HG03439 (cell line): ENCODE results near the gene C5orf34.
A peak's percentile ranks its signal among the peaks of the same experiment; 100 is the strongest.
"Not testable (repeated sequence)": the region's sequence is repeated elsewhere in the genome, so short reads cannot be mapped to it uniquely, and the experiment has no call there.

Experiments used
- ATAC-seq: cut with Tn5 transposase; IDR thresholded peaks from one replicate; pipeline ENCODE4 v1.9.1; 2021; ENCODE audit warnings: mild to moderate bottlenecking, moderate library complexity; ENCODE audit not compliant: unreplicated experiment

Gene C5orf34

GRCh38 chr5:43514471-43514815 lies 505 bp downstream of the C5orf34 start:
- ATAC-seq: peak; percentile 21

GRCh38 chr5:43514025-43514424 lies 923 bp downstream of the C5orf34 start:
- ATAC-seq: no peak

- ATAC-seq: not testable (repeated sequence)
Measured at GRCh38 chr5:43511062-43511461, 3.9 kb downstream of the C5orf34 start.

DNA sequence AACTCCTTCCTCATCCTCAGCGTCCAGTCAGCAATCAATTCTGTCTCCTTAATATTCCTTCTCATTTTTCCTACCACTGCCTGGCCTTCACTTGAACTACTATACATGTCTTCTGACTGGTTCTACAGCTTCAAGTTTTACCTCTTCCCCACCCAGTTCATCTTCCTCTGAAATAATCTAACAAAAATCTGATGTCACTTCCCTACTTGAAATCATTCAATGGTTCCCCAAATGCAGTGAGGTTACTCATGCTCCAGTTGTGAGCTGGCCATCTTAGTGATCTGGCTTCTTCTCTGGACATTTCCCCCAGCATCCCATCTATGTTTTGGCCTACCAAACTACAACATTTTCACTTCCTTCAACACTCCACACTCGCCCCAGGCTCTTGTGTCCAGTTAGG lies 16.4 kb downstream of the C5orf34 start:
- no peak for ATAC-seq

DNA sequence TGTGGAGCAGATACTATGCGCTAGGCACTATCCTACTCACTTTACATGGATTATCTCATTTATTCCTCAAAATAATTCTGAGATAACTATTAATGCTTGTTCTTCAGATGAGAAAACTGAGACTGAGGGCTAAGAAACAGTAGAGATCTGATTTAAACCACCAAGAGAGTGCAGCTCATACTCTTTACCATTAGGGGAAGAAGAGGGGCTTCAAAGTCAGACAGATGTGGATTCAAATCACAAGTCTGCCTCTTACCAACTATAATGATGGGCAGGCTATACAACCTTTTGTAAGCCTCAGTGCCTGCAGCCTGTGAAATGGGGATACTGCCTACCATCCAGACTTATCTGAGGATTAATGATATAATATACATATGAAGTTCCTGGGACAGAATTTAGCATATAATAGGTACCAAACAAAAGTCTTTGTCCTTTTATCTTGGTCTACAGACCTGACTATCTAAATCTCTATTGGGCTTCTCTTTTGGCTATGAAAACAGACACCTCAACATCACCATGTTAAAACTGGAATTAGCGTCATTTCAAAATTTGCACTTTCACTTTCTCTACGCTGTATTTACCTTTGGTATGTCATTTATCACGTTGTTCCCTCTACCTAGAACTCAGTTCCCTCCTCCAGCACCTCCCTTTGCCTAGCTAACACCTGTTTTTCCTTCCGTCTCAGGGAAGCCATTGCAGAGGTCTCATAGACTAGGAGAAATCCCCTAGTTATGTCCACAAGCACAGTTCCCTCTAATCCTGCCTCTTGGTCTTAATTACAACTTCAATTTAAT lies 17.4 kb downstream of the C5orf34 start:
- no peak for ATAC-seq

- no peak for ATAC-seq
Measured at GRCh38 chr5:43491326-43491725, 23.6 kb downstream of the C5orf34 start.

DNA sequence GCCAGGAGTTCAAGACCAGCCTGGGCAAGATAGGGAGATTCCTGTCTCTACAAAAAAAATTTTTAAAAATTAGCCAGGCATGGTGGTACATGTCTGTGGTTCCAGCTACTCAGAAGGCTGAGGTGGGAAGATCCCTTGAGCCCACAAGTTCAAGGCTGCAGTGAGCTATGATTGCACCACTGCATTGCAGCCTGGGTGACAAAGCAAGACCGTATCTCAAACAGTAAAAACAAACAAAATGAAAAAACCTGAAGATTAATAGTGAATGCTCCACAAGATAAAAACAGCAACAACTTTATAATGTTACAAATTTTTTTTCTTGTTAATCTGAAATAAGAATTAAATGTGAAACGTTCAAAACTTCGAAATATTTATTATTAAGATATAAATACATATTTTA lies 28.6 kb downstream of the C5orf34 start:
- no peak for ATAC-seq

DNA sequence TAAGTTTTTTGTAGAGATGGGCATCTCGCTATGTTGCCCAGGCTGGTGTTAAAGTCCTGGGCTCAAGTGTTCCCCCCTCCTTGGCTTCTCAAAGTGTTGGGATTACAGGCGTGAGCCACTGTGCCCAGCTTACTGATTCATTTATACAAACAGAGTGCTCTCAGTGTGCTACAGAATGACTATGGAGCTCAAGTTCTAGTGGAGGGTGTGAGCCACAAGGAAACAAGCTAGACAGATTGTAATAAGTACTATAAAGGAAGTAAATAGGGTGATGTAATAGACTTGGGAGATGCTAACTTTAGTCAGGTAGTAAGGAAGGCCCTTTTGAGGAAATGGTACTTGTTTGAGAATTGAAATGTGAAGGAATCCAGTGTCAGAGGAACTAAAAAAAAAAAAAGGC lies 29.5 kb downstream of the C5orf34 start:
- no peak for ATAC-seq

- peak; percentile 77 for ATAC-seq
Measured at GRCh38 chr5:43484106-43484849, 30.7 kb downstream of the C5orf34 start.

GRCh38 chr5:43483298-43484105 lies 31.4 kb downstream of the C5orf34 start, which contains the start of gene TMEM267:
Gene TMEM267 (minus strand): TSS chr5:43483865. CDS start chr5:43453969, 29,896 bp downstream.
- ATAC-seq: peak; percentile 88

- ATAC-seq: no peak
Measured at GRCh38 chr5:43482490-43483297, 32.3 kb downstream of the C5orf34 start.

- no peak for ATAC-seq
Measured at GRCh38 chr5:43469671-43470391, 45.1 kb downstream of the C5orf34 start.

DNA sequence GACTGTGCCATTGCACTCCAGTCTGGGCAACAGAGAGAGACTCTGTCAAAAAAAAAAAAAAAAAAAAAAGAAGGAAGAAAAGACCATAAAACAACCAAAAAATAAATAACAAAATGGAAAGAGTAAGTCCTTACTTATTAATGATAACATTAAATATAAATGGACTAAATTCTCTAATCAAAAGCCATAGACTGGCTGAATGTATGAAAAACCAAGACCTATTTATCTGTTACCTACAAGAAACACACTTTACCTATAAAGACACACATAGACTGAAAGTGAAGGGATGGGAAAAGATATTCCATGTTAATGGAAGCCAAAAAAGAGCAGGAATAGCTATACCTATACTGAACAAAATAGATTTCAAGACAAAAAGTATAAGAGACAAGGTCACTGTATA lies 47.8 kb downstream of the C5orf34 start:
- no peak for ATAC-seq

DNA sequence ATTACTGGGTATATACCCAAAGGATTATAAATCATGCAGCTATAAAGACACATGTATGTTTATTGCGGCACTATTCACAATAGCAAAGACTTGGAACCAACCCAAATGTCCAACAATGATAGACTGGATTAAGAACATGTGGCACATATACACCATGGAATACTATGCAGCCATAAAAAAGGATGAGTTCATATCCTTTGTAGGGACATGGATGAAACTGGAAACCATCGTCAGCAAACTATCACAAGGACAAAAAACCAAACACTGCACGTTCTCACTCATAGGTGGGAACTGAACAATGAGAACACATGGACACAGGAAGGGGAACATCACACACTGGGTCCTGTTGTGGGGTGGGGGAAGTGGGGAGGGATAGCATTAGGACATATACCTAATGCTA lies 49.5 kb downstream of the C5orf34 start:
- ATAC-seq: not testable (repeated sequence)

GRCh38 chr5:43461066-43461465 lies 53.9 kb downstream of the C5orf34 start:
- ATAC-seq: no peak

DNA sequence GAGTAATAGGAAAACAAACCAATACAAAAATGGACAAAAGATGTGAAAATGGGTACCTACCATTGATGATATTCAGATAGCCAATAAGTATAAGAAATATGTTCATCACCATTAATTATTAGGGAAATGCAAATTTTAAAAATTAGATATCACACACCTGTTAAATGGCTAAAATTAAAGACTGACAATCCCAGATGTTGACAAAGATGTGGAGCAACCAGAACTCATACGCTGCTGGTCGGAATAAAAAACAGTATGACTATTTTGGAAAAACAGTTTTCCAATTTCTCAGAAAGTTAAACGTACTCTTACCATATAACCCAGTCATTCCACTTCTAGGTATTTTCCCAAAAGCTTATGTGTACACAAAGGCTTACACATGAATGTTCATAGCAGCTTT lies 58.4 kb downstream of the C5orf34 start:
- no peak for ATAC-seq

GRCh38 chr5:43441575-43441974 lies 73.4 kb downstream of the C5orf34 start:
- not testable (repeated sequence) for ATAC-seq

GRCh38 chr5:43437062-43437660 lies 77.8 kb downstream of the C5orf34 start:
- no peak for ATAC-seq
